ENCODE data around the gene BTBD3.

Gene BTBD3

DNA sequence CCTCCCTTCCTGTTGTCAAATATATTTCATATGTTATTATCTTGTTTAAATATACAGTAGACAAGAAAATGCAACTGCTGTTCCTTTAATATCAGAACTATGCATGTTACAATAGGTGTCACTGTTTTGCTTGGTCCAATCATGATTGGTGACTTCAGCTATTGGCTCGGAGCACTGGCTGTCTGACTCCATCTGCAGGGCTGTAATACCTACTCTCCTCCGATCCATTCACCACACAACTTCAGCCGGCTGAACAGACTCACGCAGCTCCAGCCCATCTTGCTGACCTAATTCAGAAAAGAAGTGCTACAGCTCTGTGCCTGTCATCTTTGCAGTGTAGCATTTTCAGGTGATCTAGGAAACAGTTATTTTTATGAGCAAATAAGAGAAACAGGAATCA, at the start of gene BTBD3:
BTBD3 (plus strand) TSS at position 231 of the 400 bp plus-strand sequence. CDS start 383 bp downstream, outside the sequence.
- DNase-seq, result no peak

DNA sequence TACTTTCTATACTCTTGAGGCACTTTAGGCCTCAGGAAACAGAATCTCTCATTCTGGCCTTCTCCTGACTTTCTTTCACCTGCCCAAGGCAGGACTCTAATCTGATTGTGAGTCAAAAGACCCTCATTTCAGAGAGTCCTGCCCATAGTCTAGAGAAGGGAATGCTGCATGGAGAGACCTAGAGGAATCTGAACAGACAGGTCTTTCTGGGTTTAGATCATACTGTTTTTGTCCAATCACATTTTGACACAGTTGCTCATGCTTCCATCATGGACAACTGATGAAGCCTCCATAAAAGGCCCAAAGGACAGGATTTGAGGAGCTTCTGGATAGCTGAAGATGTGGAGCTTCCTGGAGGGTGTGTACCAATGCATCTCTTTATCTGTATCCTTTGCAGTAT, 48.1 kb upstream of the BTBD3 start:
- DNase-seq, result no peak

DNA sequence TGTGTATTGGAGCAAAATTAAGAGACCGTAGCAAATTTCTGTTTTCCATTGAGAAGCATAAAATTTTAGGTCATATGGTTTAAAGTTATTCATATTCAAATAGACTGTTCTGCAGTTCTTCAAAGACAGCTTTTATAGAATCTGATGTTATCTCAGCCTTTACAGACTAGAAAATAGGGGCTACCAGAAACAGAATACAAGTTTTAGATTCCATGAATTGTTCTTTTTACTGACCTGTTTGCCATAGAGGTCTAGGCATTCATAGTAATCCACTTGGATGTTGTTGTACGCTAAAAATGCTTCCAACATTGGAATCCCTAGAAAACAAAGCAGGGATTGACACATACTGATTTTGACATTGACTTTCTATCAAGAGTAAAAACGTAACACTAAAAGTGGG, 47.3 kb upstream of the BTBD3 start:
- DNase-seq, result no peak

DNA sequence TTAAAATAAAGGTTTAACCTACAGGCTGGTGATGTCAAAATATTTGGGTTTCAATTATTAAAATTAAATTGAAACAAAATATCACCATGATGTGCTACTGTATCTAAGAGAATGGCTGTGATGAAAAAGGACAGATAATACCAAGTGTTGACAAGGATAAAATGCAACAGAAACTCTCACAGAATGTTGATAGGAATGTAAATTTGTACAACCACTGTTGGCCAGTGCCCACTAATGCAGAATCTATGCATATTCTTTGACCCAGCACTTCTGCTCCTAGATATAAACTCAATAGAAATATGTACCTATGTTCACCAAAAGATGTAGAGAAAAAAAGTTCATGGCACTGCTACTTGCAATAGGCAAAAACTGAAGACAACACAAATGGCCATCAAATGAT, 41.1 kb upstream of the BTBD3 start:
- DNase-seq, result no peak

DNA sequence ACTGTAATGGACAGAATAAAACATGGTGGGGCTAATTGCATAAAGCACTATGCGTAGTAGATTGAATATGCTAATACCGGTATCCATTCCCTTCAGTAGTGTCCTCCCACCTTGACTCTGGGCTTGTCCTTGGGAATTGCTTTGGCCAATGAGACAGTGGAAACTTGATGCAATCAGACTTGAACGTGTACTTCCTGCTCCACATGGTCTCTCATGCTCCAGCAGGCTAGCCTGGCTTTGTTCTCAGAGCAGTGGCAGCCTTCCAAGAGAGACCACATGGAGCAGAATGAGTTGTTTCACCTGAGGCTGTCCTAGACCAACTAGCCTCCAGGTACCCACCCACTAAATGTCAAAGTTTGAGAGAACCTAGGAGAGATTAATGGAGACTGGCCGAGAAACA, 37.0 kb upstream of the BTBD3 start:
- no peak for DNase-seq

DNA sequence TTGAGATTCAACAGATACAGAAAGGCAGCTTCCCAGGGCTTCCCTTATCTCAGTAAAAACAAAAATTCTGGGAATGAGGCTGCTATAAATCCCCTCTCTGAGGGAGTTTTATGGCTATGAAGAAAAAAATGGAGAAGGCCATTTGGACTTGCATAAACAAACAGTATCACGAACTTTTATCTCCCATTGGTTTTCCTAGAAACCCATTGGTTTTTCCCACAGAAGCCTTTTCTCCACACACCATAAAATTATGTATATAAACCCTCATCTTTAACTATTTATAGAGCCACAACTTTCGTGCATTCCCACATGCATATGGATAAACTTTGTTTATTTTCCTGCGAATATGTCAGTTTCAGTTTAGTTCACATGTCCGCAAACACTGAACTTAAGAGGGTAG, 36.2 kb upstream of the BTBD3 start:
- no peak for DNase-seq

DNA sequence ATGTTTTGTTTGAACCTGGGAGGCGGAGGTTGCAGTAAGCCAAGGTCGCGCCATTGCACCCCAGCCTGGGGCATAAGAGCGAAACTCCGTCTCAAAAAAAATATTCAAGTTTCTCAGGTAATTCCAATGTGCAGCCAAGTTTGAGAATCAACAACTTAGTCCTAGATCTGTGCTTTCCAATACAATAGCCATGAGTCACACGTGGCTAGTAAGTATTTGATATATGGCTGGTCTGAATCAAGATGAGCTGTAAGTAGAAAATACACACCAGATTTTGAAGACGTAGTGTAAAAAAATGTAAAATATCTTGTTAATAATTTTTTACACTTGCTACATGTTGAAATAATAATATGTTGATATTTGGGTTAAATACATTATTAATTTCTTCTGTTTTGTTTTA, 35.0 kb upstream of the BTBD3 start:
- DNase-seq, result no peak

DNA sequence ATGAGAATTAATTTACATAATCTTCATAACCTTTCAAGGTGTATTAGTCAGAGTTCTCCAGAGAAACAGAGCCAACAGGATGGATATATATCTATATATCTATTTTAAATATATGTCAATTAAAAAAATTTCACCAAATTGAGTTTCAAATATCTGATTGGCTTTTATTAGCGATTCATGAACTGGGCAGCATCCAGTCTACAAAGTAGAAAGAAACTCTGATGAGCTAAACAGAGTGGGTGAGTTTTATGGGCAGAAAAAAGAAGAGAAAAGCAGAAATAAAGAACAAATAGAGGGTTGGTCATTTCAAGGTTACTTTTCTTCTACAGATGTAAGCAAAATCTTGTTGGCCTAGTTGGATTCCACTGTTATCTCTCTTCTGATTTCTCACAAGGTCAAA, 29.0 kb upstream of the BTBD3 start:
- DNase-seq, result no peak

DNA sequence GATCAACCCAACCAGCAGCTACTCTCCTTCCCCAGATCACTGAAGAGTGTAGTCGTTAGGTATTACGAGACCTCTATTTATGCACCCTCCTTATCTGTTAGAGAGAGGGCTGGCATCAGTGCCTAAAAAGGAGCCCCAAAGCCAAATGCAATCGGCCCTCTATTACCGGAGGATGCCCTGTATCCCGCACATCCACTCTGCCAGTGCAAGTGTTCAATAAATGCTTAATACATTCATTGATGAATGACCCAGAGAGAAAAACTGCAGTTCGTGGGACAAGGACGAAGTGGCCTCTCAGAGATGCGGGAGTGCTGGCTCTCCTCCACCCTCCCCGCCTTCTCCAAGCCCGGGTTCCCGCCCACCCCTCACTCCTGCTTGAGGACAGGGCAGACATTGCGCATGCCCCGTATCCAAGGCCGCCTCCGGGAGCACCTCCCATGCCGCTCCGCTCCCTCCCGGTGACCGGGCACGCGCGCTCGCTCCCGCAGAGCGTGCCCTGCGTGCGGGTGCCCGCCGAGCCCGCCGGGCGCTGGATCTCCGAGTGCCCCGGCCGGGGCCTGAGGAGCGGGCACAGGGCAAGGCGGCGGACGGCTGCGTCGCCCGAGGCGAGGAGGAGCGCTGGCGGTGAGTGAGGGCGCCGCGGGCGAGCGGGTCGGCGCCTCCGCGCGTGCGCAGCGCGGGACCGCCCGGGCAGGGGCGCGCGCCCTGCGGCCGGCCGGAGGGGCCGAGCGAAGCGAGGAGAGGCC, 27.2 kb upstream of the BTBD3 start:
- peak; percentile 93 for DNase-seq

DNA sequence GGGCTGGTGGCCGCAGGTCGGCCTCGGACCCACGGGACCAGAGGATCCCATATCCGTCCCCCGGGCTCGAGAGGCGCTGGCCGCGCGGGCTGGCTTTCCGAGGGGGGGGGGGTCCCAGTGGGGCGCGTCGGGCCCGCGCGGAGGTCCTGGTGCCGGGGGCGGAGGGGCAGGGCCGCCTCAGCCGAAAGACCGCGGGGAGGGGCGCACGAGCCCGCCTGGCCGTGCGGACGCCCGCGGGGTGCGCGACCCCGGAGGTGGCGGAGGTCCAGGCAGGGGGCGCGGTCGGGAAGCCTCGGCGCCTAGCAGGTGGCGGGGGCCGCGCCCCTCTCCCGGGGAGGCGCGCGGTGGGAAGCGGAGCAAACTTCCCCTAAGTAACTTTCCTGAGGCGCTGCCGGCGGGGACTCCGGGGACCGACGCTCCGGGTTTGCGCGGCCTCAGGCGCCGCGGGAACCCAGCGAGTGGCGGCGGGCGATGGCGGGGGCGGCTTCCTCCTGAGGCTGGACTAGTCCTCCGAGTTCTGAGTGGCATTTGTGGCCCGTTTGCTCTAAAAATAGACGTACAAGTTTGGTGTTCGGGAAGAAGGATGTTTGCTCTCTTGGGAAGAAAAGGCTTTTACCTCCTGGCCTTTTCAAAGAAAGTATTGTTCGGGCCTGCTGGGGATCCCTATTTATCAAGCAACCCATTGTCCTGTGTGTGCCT, 26.5 kb upstream of the BTBD3 start:
- DNase-seq, result peak; percentile 49

DNA sequence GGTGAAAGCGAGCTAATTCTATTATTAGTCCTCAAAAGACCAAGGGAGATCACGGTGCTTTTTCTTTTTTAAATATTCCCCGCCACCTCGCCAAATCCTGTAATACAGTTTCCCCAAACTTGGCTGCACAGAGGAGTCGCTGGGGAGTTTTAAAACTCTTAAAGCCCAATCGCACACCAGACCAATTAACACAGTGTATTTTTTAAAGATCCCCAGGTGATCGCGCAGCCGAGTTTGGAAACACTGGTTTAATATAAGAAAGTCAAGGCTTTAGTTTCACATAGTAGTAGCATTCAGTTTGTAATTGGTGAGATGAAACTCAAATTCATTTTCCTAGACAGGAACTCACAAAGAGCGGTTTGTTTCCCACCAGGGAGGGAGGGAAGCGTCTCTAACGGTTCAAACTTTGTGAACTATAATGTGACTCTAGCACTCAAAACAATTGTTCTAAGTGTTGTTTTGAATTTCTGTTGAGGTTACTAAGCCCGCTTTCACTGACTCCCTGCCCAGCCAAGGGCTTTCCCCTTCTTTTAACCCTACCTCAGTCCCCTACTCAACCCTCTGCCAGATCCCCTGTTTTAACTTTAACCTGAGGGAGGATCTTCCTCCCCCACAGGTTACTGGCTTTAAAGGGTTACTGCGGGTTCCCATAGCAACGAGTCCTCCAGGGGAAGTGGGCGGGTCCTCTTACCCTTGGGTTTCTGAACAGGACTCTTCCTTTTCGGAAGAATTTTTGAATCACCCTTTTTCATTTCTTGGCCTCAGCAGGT, 25.7 kb upstream of the BTBD3 start:
- DNase-seq, result peak; percentile 65

DNA sequence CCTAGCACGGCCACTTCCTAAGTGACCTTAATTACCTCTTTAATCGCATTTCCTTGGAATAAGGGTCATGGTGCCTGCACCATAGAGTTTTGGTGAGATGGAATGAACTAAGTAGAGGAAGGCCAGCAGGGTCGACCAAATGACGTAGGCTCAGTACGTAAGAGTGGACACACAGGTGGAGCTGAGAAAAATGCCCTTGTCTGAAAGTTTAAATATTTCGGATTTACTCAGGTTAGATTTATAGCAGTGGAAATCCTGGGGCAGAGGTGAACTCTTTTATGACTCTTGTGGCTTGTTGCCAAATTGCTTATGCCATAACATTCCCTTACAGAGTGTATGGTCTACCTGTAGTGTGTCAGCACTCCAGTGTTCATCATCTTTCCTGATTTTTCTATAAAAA, 23.6 kb upstream of the BTBD3 start:
- DNase-seq, result no peak

DNA sequence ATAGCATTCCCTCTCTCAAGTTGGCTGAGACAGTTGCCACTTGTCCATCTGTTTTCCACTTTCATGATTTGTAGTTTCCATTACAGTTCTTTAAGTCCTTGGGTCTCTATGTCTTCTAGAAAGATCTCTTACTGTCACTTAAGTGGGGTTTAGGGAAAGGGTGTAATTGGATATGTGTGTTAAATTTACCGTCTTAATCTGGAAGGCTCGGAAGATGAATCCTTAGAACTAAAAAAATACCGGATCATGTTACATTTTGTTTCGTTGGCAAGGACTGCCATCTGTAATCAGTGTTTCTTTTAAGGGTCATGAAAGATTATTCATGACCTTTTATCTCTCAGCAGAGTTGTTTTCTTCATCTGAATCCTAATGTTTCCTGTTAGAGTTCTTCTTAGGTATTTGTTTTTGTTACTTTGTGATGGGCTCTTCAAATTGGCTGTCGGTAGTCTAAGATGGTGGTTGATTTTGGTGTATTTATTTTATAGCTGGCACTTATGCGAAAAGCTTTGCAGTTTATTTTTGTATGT, 21.8 kb upstream of the BTBD3 start:
- no peak for DNase-seq

DNA sequence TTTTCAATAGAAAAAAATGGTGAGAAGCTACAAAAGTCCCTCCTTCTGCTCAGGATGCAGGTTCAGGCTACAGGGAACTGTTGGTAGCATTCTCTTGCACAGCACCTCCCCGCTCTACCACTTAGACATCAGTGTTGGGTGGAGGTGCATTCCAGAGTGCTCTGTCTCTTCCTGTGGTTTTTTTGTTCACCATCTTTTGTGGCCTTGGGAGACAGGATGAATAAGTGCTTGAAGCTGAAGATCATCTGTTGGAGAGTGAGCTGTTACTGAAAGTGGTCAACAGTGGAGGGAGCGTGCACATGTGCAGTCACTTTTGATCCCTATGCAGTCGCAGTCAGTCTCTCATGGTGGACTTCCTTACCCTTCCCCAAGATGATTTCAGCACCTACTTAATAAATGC, 16.6 kb upstream of the BTBD3 start:
- DNase-seq, result no peak

DNA sequence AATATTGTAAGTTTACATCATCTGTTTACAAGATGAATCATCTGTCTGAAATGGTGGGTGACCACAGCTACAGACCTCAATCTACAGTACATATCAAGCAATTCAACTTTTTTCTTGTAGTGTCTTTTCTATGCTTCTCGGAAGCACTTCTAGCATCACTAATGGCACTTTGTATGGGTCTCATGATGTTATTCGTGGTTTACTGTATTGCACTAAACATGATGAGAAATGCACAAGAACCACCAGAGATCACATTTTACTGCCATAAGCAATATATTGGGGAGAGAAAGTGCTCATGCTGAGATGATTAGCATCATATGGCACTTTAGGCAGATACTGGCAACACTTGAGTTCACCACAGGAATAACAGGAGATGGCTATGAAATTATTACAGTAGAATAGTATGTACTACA, 15.4 kb upstream of the BTBD3 start:
- DNase-seq, result no peak

DNA sequence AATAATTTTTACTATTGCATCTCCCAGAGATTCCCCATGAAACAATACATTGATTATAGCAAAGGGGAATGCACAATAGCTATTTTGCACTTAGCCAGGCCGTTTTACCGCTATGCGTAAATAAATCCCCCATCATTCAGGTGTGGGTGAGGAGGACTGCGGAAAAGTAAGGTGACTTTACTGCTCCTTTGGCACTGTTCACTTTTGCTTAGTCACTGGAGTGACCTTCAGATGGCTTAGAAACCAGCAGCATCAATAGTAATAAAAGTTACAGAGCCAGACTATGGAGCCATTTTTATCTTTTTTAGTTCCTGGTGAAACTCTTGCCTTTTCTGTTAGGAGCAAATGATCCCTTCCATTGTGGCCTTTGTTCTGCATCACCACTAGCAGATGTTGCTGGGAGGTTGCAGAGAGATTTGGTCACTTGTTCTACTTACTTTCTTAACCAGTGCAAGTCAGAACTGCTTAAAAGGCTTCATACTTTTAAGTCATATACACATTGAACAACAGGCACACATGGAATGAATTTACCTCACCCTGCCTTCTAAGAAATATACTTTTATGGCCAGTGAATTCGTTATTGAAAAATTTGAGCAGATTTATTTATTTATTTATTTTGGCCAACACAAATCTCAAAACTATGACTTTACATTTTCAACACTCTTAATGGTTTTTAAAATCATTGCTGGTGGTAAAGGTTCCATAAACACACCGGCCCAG, 12.1 kb upstream of the BTBD3 start:
- DNase-seq, result no peak

DNA sequence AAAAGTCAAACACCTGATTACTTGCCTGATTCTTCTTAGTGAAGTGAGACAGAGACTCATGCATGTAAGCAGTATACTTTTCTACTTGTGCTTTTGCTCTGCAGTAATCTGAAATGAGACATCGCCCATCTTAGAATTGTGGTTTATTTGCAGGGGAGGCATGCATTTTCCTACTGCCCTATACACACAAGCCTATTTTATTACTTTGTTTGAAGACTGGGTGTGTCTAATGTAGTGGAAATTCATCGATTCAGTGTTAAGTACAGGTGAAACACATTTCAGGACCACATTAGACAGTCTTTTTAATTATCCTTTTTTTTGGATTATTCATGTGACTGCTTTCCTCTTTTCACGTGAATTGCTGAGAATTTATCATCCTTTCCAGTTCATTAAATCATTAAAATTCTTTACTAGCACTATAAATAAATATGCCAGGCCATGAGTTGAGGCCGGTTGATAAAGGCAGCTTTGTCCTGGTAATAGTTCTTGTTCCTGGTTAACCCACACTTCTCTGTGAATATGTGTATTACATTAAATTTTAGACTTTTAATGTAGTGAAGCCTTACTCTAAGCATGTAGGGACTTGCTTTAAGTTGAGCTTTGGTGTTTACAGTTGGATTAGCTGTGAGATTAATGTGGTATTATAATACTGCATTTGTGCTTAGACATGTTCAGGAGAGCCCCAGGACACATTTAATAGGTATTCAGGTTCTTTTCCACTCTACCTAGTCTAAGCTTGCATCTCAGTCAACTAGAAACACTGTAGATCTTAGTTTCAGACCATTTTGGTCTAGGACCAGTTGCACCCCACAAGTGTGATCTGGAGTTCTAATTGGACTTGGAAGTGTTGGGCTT, 10.8 kb upstream of the BTBD3 start:
- DNase-seq, result no peak

DNA sequence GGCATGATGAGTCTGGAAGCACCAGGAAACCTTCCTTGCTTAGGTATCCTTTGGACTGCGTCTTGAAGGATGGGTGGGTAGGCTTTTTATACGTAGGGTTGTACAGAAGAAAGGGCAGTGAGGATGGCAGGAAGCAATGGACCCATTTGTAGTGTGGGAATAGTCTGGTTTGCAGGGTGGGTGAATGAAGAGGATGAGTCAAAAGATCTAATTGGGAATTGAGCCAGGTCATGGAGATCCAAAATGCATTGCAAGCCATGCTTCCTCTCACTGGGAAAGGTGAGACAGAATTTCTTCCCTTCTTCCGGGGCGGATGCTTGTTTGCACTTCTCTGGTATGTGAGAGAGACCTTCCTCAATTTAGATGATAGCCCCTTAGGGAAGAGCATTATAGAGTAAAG, 10.1 kb upstream of the BTBD3 start:
- no peak for DNase-seq

DNA sequence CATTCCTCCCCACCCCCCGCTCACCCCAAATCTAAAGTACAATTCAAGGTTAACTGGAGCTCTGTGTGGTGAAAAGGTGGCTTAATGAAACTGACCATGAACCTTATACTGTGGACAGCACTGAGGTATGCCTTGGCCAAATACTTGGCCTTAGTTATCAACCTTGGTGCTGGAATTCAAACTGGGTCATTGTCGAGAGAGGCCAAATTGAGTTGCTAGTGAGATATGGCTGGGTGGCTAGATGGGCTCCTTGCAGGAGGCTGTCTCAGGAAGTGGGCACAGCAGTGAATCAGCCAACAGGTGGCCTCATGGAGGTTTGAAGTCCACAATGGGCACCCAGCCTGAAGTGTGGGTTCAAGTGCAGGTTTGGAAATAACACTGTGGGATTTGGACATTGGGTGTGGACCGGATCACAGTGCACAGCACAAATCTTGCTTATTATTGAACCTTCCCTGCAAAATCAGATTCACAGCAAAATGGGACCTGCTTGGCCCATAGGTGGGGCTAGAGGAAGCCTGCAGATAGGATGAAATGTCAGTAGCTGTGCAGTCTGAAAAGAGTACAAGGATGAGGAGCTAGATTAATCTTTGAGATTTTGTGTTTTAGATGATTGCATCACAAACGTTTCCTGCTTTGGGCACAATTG, 5.6 kb upstream of the BTBD3 start:
- no peak for DNase-seq

DNA sequence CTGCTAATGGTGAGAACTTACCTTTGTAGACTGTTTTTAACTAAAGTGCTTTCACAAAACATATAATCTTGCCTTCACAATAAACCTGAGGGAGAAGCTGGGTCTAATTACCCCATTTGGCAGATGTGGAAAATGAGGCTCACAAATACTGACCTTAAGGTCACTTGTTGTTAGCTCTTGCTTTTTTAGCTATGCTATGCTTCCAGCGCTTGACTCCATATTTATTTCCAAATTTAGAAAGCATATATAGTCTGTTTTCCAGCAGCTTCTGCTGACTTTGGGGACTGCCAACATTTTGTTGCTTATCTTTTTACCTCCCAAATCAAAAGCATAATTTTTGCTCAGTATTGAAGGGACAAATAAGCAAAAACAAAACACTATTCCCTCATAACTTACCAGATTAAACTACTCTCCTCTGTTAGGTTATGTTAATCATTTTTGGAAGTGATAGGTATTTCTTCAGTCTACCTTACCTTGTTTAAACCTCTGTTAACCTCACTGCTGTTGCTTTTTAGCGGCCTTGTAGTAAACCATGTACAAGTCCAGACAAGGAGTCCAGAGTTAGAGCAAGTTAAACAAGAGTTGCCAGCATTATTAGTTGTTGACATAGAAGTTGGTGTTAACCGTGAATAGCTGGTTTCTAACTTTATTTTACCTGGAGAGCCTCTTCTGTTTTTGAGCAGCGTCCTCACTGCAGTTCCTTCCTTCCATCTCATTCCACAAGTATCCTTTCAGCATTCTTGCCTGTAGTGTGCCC, 4.9 kb upstream of the BTBD3 start:
- DNase-seq, result no peak

DNA sequence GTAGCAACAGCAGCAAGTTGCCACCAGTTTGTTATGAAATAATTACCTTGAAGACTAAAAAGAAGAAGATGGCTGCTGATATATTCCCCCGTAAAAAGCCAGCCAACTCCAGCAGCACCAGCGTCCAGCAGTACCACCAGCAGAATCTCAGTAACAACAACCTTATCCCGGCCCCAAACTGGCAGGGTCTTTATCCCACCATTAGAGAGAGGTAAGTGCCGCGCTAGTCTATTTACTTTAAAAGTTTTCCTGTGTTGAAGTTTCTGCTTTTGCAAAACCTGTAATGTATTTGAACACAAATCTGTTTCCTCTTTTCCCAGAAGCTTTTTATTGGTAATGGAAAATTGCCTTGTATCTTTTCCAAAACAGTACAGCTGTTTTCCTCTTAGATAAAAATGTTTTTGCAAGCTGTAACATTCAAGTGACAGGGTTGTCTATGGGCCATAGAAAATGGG, 725 bp downstream of the BTBD3 start:
- DNase-seq, result no peak
